ENCODE data around the gene TENT5A.
"Not testable (repeated sequence)": the region's sequence is repeated elsewhere in the genome, so short reads cannot be mapped to it uniquely, and the experiment has no call there.

The TENT5A gene

GRCh38 chr6:81752084-81752920 is at the start of gene TENT5A:
TENT5A (minus strand) TSS chr6:81752681; CDS start chr6:81752141, 540 bp downstream.
- DNase-seq: peak; percentile 59

DNA sequence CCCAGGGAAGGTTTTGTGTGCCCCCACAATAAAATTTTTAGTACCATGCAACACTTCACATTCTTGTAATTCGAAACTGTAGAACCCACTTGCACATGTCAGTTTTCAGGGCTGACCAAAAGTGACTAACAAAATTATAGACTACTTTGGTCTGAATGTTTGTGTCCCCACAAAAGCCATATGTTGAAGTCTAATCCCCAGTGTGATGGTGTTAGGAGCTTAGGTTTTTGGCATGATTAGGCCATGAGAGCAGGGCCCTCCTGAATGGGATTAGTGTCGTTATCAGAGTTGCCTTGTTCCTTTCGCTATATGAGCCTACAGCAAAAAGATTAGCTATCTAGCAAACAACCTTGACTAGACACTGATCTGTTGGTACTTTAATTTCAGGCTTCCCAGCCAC is 49.0 kb upstream of the TENT5A start:
- no peak for DNase-seq

- DNase-seq: no peak
Measured at GRCh38 chr6:81800666-81801065, 48.2 kb upstream of the TENT5A start.

- no peak for DNase-seq
Measured at GRCh38 chr6:81799323-81799722, 46.8 kb upstream of the TENT5A start.

DNA sequence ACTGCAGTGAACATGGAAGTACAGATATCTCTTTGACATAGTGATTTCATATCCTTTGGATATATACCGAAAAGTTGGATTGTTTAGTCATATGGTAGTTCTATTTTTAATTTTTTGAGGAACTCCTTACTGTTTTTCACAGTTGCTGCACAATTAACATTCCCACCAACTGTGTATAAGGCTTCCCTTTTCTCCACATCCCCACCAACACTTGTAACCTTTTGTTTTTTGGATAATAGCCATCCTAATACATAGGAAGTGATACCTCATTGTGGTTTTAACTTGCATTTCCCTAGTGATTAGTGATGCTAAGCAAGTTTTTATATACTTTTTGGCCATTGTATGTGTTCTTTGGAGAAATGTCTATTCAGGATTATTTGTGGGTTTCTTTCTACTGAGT is 45.1 kb upstream of the TENT5A start:
- DNase-seq: no peak

- DNase-seq: no peak
Measured at GRCh38 chr6:81795890-81796289, 43.4 kb upstream of the TENT5A start.

GRCh38 chr6:81793821-81794475 is 41.5 kb upstream of the TENT5A start:
- no peak for DNase-seq

DNA sequence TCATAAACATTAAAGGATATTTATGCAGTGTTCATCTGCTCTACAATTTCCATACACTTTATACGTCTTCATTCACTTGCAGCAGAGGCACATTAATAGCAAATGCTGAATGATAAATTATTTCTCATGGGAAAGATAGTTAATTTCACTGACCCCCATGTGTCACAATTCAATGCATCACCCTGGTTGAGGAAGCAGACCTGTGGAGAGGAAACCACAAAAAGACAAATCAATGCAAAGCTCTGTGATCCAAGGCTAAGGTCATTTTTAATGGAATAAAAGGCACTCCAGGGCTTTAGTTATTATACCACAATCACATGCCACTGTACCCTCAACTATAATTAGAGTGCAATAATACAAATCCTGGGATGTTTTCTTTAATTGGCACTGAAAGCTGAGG is 40.3 kb upstream of the TENT5A start:
- no peak for DNase-seq

GRCh38 chr6:81791756-81792155 is 39.3 kb upstream of the TENT5A start:
- DNase-seq: no peak

- no peak for DNase-seq
Measured at GRCh38 chr6:81790034-81790433, 37.6 kb upstream of the TENT5A start.

GRCh38 chr6:81789291-81789690 is 36.8 kb upstream of the TENT5A start:
- DNase-seq: no peak

- no peak for DNase-seq
Measured at GRCh38 chr6:81788748-81789147, 36.3 kb upstream of the TENT5A start.

DNA sequence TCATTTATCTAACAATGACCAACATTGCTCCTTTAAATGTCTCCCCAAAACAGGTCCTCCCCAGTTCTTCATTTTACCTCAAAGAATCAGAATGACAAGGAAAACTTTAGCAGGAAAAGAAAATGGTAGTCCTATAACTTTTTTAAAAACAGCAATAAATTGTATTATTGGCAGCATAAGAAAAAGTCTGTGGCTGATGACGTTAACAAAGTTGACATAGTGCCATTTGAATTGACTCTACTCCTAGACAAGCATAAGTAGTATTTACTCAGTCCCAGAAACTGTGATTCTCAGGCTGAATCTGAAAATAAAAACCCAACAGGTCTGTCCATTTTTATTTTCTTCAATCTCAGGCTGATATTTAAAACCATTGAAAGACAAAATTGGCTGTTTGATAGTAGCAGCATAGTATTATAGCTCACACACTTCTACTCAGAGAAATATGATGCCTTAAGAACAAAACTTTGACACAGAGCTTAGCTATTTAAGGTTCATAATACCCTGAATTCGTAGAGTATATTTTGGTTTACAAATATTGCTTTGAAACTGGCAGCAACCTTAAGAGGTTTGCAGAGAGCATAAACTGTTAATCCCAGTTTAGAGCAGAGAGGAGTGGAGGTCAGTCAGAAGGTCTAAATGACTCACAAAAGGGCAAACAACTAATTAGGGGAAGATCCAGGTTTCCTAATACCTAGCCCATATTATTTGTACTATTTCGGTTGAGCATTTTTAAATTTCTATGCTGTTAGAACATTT is 35.0 kb upstream of the TENT5A start:
- DNase-seq: no peak

GRCh38 chr6:81786150-81786549 is 33.7 kb upstream of the TENT5A start:
- DNase-seq: no peak

GRCh38 chr6:81785377-81785776 is 32.9 kb upstream of the TENT5A start:
- DNase-seq: no peak

DNA sequence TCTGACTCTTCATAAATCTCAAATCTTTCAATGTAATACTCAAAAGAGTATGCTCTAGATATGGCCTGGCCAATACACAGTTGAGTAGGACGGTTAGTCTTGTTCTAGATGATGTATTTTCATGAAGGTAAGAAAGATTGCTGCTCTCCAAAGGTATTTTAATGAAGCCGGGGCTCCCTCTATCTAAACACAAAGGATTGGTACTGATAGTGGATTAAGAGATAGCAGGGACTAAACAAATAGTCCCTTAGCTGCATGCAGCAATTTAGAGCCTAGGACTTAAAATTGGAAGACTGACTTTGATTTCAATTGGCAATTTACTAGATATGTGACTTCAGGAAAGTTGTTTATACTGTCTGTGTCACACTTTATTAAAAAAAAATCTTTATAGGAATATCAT is 31.4 kb upstream of the TENT5A start:
- no peak for DNase-seq

- no peak for DNase-seq
Measured at GRCh38 chr6:81781624-81782023, 29.1 kb upstream of the TENT5A start.

DNA sequence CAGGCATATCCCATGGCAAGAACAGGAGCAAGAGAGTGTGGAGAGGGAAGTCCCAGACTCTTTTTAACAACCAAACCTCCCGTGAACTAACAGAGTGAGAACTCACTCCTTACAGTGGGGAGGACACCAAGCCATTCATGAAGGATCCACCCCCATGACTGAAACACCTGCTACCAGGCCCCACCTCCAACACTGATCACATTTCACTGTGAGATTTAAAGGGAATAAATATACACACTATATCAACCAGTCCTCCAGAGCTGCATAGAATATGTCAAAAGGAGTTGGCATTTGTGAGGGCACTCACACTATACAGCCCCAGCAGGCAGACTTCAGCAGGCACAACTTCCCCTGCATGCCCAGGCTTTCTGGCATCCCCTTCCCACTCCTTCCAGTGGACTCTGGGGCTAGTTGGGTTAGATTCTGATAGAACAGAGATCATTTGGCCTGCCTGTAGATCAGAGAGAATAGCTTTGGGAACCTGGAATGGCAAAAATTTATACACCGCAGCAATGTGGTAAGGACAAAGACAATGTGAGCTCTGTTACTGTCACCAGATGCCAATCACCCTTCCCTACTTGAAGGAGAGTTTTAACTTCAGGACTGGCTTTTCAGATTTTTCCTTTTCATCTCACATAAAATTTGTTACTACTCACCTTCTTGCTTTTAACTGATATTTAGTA is 25.2 kb upstream of the TENT5A start:
- DNase-seq: no peak

GRCh38 chr6:81776219-81776618 is 23.7 kb upstream of the TENT5A start:
- not testable (repeated sequence) for DNase-seq

- no peak for DNase-seq
Measured at GRCh38 chr6:81774542-81774941, 22.1 kb upstream of the TENT5A start.

DNA sequence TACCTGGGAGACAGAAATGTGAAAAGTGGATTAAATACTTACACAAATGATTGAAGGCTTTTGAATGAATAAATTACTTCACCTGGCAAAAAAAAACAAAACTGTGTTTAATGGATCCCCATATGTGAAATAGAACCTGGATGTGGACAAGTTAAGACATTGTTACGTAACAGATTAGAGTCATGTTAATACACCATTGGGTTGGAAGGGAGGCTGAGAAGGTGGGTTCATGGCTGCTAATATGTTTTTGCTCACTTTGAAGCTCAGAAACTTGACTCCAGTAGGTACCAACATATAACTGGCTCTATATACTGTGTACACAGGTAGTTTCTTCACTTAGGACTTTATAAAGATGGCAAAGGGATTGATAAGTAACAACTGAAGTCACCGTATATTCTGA is 21.4 kb upstream of the TENT5A start:
- no peak for DNase-seq

DNA sequence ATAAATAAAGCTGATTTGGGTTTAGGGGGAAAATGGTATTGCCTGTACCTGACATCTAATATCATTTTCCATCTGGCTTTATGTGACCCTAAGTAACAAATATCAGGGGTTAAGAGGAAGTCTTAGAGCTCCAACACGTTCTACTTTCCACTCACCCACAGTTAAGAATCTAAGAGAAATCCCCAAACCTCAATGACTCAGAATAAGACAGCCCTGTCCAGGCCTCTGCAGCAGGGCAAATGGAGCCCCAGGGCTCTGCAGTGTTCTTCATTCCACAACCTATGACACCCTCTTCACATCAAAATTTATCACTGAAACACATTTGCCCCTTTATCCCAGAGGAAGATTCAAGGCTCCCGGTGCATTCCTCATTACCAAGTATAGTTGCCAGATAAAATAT is 20.3 kb upstream of the TENT5A start:
- DNase-seq: no peak

DNA sequence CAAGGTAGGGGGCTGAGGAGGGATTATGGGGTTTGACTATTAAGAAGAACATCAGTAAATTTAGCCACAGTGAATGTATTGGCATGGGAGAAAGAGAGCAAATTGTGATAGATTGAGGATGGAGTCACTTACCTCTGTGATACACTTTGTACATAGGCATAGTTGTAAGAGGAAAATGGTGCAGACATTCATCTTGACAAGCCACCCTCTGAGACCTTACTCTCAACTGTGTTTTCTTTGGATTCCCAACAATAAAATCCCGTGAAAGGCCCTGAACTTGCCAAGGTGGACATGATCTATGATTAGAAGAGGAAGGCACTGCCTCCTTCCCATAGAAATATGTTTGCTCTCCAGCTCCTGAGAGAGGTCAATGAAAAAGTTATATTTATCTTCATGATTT is 18.6 kb upstream of the TENT5A start:
- DNase-seq: no peak
